ENCODE measurements around the gene IRF5.
"Not testable (repeated sequence)": the region's sequence is repeated elsewhere in the genome, so short reads cannot be mapped to it uniquely, and the experiment has no call there.

Gene IRF5

DNA sequence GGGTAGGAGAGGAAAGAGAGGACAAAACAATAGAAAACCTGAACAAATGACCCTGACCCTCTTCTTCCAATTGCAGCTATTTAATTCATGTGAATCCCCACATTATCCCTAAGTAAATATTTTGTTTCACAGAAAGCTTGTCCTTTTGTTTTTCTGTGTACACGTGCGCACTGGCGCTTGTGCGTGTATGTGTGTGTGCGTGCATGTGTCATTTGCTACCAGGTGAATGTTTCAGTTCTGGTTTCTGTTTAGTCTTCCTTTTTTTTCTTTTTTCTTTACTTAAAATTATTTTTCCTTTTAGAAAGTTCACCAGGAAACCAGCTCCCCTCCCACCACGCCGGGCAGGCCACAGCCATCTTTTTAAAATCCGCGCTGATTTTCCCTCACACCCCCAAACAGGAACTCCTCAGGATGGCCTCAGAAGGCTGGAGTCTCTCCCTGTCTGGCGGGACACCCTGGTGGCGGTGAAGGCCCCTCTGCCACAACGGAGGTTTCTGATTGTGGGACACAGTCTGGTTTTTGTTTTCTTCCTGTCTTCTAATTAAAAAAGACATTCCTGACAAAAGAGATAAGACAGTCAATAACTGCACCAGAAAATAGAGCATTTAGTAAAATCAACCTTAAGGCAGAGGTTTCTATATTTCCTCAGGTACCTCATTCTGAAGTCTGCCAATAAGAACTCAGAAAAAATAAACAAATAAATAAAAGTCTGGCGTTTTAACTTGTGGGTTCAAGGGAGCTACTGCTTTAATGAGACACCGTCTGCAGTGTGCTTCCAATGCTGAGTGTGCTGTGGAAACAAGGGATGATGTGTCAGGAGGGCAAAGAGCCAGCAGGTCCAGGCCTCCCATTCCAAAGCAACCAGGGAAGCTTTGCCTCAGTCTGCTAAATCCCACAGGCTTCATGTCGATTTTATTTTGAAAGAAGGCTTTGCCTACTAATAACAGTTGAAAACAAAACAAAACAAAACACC lies 17.4 kb downstream of the IRF5 start:
- in situ Hi-C loops (cut with MboI; ENCODE audit: low sequenced_read_pairs), result no loop called here

DNA sequence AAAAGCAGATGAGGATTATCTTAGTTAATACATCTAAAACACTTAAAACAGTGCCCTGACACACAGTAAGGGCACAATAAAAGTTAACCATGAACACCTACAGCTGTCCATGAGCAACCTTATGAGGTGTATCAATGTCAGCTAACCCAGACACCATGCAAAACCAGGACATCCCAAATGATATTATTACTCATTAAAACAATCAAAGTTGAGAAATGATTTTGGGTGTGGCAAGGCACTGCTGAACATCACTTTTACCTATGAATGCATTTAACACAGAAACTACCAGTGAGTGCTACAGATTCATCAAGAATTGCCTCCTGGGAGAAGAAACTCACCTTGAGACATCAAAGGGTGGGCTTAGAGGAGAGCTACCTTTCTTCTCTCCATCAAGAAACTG lies 18.3 kb downstream of the IRF5 start:
- in situ Hi-C loops (cut with MboI; ENCODE audit: low sequenced_read_pairs), result no loop called here

DNA sequence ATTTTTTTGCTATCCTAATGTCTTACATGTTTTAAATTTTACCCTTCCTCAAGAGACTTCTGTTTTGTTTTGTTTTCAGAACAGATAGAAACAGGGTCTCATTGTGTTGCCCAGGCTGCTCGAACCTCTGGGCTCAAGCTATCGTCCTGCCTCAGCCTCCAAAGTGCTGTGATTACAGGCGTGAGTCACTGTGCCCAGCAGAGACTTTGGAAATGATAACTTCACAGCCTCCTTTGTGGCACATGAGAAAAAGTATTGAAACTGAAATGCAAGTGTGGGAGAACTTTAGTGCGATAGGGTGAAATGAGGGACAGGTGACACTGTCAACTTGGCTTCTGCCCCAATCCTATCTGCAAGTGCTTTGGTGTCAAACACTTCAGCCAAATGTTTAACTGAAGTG lies 21.6 kb downstream of the IRF5 start:
- in situ Hi-C loops (cut with MboI; ENCODE audit: low sequenced_read_pairs), result no loop called here

DNA sequence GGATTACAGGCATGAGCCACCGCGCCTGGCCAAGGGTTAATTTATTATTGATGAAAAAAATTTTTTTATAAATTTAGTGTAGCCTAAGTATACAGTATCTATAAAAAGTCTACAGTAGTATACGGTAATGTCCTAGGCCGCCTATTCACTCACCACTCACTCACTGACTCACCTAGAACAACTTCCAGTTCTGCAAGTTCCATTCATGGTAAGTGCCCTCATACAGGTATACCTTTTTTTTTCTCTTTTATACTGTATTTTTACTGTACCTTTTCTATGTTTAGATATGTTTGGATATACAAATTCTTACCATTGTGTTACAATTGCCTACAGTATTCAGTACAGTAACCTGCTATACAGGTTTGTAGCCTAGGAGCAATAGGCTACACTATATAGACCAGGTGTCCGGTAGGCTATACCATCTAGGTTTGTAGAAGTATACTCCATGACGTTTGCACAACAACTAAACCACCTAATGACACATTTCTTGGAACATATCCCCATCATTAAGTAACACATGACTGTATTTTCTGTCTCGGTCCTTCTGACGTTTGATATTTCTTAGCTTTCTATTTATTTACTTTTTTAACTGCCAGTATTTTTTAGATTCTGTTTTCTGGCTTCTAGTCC lies 23.4 kb downstream of the IRF5 start:
- in situ Hi-C loops (cut with MboI; ENCODE audit: low sequenced_read_pairs), result no loop called here

DNA sequence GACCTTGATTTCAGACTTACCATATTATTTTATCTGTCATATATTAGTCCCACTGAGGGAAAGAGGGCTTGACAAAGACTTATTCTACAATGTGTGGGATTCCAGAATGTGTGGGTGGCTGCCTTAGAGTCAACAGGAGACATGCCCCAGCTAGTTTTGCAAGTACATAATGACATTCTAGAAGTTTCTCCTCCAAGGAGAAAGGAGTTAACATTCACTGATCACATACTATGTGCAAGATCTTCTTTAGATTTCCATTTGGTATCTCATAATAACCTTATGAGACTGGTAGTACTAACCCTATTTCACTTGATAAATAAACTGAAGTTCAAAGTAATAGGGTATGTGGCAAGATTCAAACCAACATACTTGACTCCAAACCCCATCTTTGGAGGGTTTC lies 25.2 kb downstream of the IRF5 start:
- in situ Hi-C loops (cut with MboI; ENCODE audit: low sequenced_read_pairs), result no loop called here

DNA sequence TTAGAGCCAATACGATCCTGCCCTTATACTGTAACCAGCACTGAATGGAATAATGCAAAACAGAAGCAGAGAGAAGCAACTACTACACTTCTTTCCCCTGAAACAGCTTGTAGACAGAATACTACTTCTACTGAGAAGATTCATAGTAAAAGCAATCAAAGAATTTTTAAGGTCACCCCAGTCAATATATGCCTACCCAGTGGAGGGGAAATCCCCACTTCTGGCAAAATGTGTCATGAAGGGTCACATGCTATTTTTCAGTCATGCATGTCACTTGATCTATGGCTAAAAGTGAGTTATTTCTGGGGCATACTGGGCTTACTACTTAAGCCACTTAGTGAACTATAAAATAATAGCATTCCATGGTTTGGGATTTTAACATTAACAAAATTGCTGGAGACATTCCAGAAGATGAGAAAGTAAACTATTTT lies 25.6 kb downstream of the IRF5 start:
- in situ Hi-C loops (cut with MboI; ENCODE audit: low sequenced_read_pairs), result no loop called here

DNA sequence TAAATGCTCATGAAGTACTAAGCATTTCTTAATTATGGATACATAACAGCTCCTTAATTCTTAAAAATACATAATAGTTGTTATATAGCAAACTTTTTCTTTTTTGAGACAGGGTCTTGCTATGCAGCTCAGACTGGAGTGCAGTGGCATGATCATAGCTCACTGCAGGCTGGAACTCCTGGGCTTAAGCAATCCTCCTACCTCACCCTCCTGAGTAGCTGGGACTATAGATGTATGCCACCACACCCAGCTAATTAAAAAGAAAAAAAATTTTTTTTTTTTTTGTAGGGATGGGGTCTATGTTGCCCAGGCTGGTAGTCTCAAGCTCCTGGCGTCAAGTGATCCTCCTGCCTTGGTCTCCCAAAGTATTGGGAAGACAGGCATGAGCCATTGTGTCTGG lies 30.9 kb downstream of the IRF5 start:
- in situ Hi-C loops (cut with MboI; ENCODE audit: low sequenced_read_pairs), result no loop called here

DNA sequence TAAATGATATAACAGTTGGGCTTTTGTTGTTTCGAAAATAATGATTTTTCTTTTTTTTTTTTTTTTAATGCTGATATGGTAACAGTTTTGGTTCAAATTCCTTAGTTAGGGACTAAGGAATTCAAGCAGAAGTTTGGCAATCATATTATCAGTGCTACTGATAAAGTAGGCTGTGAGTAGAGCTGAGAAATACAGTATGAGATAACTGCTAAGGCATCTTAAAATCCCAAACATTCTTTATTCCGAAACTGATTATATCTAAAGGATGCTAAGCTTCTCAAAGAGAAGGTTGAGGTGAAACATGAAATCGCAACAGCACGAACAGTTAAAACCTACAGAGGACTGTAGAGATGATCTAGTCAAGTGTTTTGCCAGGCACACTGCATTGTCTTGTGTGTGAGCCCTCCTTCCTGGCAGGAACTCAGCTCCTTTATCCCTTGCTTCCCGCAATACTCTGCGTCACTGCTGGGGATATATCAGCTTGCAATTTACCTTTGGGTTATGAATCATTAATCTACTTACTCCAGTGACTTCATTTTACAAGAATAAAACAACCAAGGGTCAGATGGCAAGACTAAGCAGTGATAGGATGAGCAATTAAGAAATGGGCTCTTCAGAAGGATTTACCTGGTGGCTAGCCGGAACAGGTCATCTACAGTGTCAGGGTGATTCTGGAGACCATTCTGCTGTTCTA lies 36.7 kb downstream of the IRF5 start:
- in situ Hi-C loops (cut with MboI; ENCODE audit: low sequenced_read_pairs), result no loop called here

DNA sequence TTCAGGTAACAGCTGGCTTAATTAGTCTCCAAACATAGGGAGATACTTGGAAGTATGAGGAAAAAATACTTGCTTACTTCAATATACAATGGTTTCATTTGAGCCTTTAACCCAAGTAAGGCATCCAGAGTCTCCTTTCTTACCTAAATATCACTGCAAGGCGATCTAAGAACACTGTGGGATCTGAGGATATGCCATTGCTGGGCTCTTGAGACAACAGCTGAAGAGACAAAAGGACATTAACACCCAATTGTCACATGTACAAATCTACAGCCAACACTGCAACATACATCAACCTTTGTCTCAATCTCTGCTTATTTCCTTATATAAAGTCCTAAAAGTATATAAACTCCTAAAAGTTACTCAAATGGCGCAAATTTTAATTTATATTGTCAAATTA lies 44.4 kb downstream of the IRF5 start:
- in situ Hi-C loops (cut with MboI; ENCODE audit: low sequenced_read_pairs), result no loop called here

DNA sequence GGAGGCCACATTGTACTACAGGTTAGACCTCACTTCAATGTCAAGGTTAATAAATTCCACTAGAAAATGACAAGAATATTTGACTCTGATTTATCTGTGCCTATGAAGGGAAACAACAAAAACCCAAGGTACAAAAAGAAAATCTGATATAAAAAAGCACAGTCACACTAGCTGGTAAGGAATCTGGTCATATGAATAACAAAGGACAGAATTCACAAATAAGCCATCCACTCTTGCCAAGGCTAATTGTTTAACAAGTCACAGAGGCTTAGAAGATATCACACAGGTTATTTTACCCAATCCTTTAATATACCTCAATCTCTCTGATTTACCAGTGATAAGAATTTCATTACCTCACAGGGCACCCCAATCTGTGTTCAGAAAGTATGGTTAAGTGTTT lies 47.9 kb downstream of the IRF5 start:
- in situ Hi-C loops (cut with MboI; ENCODE audit: low sequenced_read_pairs), result no loop called here

DNA sequence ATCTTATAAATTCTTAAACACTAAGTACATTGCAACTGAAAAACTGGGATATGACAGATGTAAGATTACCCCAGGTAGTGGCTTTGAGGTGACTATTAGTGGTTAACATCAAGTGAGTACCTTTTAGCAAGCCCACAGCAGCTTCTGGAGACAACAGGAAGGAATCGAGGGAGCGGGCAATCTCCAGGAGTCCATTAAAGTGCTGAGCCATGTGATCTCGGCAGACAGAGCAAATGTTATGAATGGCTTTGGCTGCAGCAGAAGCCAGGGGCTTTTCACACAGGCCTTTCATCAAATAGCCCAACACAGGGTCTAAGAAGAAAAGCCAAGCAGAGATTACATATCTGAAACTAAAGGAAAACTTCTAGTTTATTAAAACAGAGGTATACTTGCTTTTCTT lies 48.9 kb downstream of the IRF5 start:
- in situ Hi-C loops (cut with MboI; ENCODE audit: low sequenced_read_pairs), result no loop called here

DNA sequence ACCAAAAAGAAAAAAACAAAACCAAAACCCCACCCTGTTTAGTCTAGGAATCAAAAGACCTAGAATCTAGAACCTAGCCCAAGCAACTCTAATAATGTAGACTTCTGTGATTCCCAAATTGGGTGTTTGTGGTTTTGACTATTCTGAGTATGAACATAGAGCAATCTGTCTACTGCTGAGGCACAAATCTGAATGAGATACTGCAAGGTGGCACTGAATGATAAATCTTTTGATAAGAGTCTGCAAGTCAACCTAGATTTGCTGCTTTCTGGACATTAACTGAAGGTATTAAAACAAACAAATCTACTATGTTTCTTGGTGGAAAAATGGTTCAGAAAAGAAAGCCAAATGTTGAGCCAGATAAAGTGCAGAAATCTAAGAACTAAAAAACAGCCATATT lies 50.6 kb downstream of the IRF5 start:
- in situ Hi-C loops (cut with MboI; ENCODE audit: low sequenced_read_pairs), result no loop called here

DNA sequence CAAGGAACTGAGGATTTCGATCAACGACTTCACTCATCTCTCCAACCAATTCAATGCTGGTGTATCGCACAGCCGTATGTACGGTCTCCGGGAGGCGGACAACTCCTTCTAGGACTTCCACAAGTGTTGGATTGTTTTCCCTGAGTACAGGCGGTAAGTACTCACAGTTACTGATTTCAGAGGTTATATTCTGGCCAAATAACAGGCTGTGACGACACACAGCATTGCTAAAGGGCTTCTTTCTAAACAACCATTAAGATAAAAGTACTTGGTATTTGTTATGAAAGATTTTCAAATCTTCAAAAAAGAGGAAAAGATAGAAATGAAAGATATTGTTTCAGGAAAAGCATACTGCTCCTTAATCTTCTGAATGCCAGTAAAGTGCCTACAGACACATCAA lies 52.2 kb downstream of the IRF5 start:
- in situ Hi-C loops (cut with MboI; ENCODE audit: low sequenced_read_pairs), result no loop called here

DNA sequence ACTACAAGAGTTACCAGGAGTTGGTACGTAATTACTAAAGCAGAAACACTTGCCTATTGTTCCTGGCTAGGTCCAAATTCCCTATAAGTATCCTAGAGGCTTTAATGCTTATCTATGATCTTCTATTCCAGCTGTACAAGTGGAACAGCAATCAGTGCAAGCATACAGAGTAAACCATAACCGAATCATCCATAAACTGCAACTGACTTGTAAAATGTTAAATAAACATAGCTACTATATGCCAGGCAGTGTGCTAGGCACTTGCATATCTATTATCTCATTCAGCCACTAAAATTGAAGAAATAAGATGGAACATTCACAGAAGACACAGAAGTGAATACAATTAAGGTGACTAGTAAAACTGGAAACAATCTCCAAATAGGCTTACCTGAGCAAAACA lies 55.7 kb downstream of the IRF5 start:
- in situ Hi-C loops (cut with MboI; ENCODE audit: low sequenced_read_pairs), result no loop called here

DNA sequence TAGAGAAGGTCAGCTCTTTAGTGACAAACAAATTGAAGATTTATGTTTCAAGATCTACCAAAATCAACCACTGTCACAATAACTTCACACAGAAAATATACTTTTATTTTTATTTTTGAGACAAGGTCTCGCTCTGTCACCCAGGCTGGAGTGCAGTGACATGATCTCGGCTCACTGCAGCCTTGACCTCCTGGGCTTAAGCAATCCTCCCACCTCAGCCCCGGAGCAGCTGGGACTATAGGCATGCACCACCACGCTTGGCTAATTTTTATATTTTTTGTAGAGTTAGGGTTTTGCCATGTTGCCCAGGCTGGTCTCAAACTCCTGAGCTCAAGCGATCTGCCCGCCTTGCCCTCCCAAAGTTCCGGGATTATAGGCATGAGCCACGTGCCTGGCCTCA lies 56.8 kb downstream of the IRF5 start:
- in situ Hi-C loops (cut with MboI; ENCODE audit: low sequenced_read_pairs), result not testable (repeated sequence)

DNA sequence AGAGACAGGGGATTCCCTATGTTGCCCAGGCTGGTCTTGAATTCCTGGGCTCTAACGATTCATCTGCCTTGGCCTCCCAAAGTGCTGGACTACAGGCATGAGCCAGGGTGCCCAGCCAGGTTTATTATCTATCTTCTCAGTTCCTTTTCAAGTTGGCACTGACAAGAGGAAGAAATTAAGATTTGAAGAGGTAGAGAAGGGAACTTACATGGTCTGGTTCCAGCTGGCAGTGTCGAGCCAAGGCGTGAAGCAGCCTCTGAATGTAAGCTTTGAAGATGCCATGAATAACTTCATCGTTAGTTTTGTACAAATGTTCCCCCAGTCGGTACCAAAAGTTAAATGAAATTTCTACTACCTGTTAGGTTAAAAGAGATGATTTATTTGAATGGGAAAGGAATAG lies 59.5 kb downstream of the IRF5 start:
- in situ Hi-C loops (cut with MboI; ENCODE audit: low sequenced_read_pairs), result no loop called here

Data from HL-60/S4 treated with phorbol 12-myristate 13-acetate at 8.2 ng/mL for 4 days and 3 days (cell line).